HFF-Myc (cell line): ENCODE data around the gene CAMK1D.

Source experiments
- DNase-seq: peaks from one replicate; pipeline ENCODE4 v3.0.0-alpha.2; 2011; ENCODE audit warnings: low read depth; ENCODE audit errors: extremely low read depth
- H3K4me3 ChIP-seq: replicated peaks from 2 replicates; pipeline ENCODE4 v1.5.1; 2011; ENCODE audit warnings: low read depth, mild to moderate bottlenecking, control low read depth, low read length
- CTCF ChIP-seq: IDR thresholded peaks from 2 replicates; pipeline ENCODE4 v1.5.1; 2012; ENCODE audit warnings: mild to moderate bottlenecking, low read depth, low read length, control low read depth; ENCODE audit errors: missing control alignments

Gene CAMK1D

GRCh38 chr10:12613136-12613535 lies 263.8 kb downstream of the CAMK1D start:
- no peak for DNase-seq
- TF ChIP-seq CTCF = no peak
- no peak overlapping the region for H3K4me3 ChIP-seq

- no peak for DNase-seq
Measured at GRCh38 chr10:12614177-12614995, 265.0 kb downstream of the CAMK1D start.

GRCh38 chr10:12615296-12616220 lies 266.2 kb downstream of the CAMK1D start:
- no peak overlapping the region for H3K4me3 ChIP-seq
- TF ChIP-seq CTCF = no peak
- no peak for DNase-seq

More at GRCh38 chr10:12614177-12614995, 265.0 kb downstream of the CAMK1D start:
- H3K4me3 ChIP-seq = no peak overlapping the region
- TF ChIP-seq CTCF = no peak

GRCh38 chr10:12617191-12618175 lies 268.1 kb downstream of the CAMK1D start:
- DNase-seq = no peak
- H3K4me3 ChIP-seq = no peak overlapping the region
- TF ChIP-seq CTCF = no peak

- H3K4me3 ChIP-seq = no peak overlapping the region
- DNase-seq = no peak
- TF ChIP-seq CTCF = no peak
Measured at GRCh38 chr10:12622016-12622415, 272.7 kb downstream of the CAMK1D start.

- TF ChIP-seq CTCF = no peak
- H3K4me3 ChIP-seq = no peak overlapping the region
- DNase-seq = no peak
Measured at GRCh38 chr10:12622691-12623090, 273.3 kb downstream of the CAMK1D start.
